Spleen (tissue), 11 donors: Measurements from ENCODE around the gene KIF23. TPM values are rescaled to one million over a fixed set of nuclear protein-coding genes. Genes with fewer than 3 reads are reported as not detected.
A peak's percentile ranks its signal among the peaks of the same experiment; 100 is the strongest.

Experiments used
- DNase-seq: peaks from one replicate; pipeline ENCODE4 v3.0.0-alpha.2; 2020
- H3K27ac ChIP-seq, 8 donors: fragments of 200-600 bp; sonication (generic) in 7 of 8; 1 replicate in 4 of 8; 2 replicates in 4 of 8; pipeline versions ENCODE4 v1.5.0 to v1.8.0; 2016 to 2021; ENCODE audit warnings: inconsistent platforms in 4 of 8, mild to moderate bottlenecking in 4 of 8, moderate library complexity in 1 of 8
- H3K27me3 ChIP-seq, 7 donors: fragments of 200-600 bp; sonication (generic) in 6 of 7; replicated peaks in 1 of 7; 1 replicate in 4 of 7; 2 replicates in 3 of 7; pipeline versions ENCODE4 v1.5.0 to v1.8.0; 2016 to 2021; ENCODE audit warnings: inconsistent platforms in 3 of 7, mild to moderate bottlenecking in 1 of 7
- H3K36me3 ChIP-seq, 6 donors: fragments of 200-600 bp; sonication (generic) in 5 of 6; 1 replicate in 4 of 6; 2 replicates in 2 of 6; pipeline versions ENCODE4 v1.5.0 to v1.8.0; 2016 to 2021; ENCODE audit warnings: inconsistent platforms in 2 of 6
- H3K4me1 ChIP-seq, 6 donors: fragments of 200-600 bp; sonication (generic) in 5 of 6; 1 replicate in 3 of 6; 2 replicates in 3 of 6; pipeline versions ENCODE4 v1.5.0 to v1.8.0; 2016 to 2021; ENCODE audit warnings: inconsistent platforms in 3 of 6
- H3K4me3 ChIP-seq, 8 donors: fragments of 200-600 bp; sonication (generic) in 7 of 8; 1 replicate in 4 of 8; 2 replicates in 4 of 8; pipeline versions ENCODE4 v1.5.0 to v1.8.0; 2016 to 2021; ENCODE audit warnings: inconsistent platforms in 4 of 8, mild to moderate bottlenecking in 4 of 8, moderate library complexity in 2 of 8
- H3K9me3 ChIP-seq, 8 donors: fragments of 200-600 bp; sonication (generic) in 7 of 8; 1 replicate in 4 of 8; 2 replicates in 4 of 8; pipeline versions ENCODE4 v1.5.0 to v1.8.0; 2016 to 2021; ENCODE audit warnings: inconsistent platforms in 4 of 8
- CTCF ChIP-seq, 11 experiments: fragments of 200-600 bp in 7 of 11; fragments of 450-650 bp in 4 of 11; sonication (generic) in 4 of 11; IDR thresholded peaks in 8 of 11; conservative IDR thresholded peaks in 3 of 11; 1 replicate in 7 of 11; 2 replicates in 4 of 11; pipeline versions ENCODE4 v1.4.0 to v1.8.0; 2016 to 2021; ENCODE audit warnings: antibody characterized with exemption in 11 of 11, inconsistent platforms in 4 of 11, mild to moderate bottlenecking in 1 of 11
- POLR2A ChIP-seq, 3 donors: fragments of 450-650 bp; IDR thresholded peaks; one replicate each; pipeline ENCODE4 v1.5.1; 2017; ENCODE audit warnings: antibody characterized with exemption in 3 of 3, mild to moderate bottlenecking in 1 of 3
- POLR2AphosphoS5 ChIP-seq, 3 donors: sonication (generic); formaldehyde crosslinking; IDR thresholded peaks; one replicate each; pipeline ENCODE4 v1.5.1; 2017; ENCODE audit warnings: antibody characterized with exemption in 3 of 3
- WGBS, 5 donors: extraction: QIAGEN DNeasy Blood & Tissue Kit in 3 of 5; methylation state at CpG; one replicate each; pipeline versions ENCODE4 v1.1.5 to v1.1.7; 2013 to 2018; 5-methylcytosine and 5-hydroxymethylcytosine counted together
- intact Hi-C: fragments of 100-400 bp; cut with DNase I; formaldehyde crosslinking; loops from one replicate; pipeline ENCODE4 v1.15.0; 2023; ENCODE audit warnings: low total_unique reads
- polyA plus RNA-seq, 3 donors: library from polyadenylated mRNA; stranded (reverse); fragments of 200-250 nt; gene quantifications; one replicate each; pipeline ENCODE4 v1.2.1, GENCODE V29; 2013
- total RNA-seq, 7 donors: library from RNA; depleted of rRNA in 3 of 7; stranded (reverse); fragments of >200 nt in 3 of 7; fragmentation: NEBNext Ultra II Directional in 4 of 7; extraction: Animal tissue kit (Norgen Biotek cat#: 25700) in 4 of 7; gene quantifications; one replicate each; pipeline versions ENCODE4 v1.1.0 to v1.2.1, GENCODE V29; 2016 to 2021
- donor health status: healthy with polysubstance abuse.
- donor health status: DM: no; HTN: no; CAD: no; lungs with moderate emphysema.
- donor health status: DM: no; HTN: no; CAD: no.
- donor health status: Bipolar disorder and iron deficiency.
- donor health status: healthy.
- donor health status: DM: no; HTN: no; CAD: no.
- donor health status: DM: yes; HTN: yes; CAD: no.

The KIF23 gene
- total and polyA plus RNA-seq, 10 donors: 0.89 to 9.2 (median 4.5) TPM

- no peak overlapping the region for H3K27ac ChIP-seq
- intact Hi-C loops: no loop called here
- no peaks in the 10 kb centered on the region for H3K9me3 ChIP-seq
- WGBS, 5 donors: 85 to 90% (median 87%) methylated on average over 8 of the region's 8 CpGs
- no peak overlapping the region for H3K4me3 ChIP-seq
- TF ChIP-seq POLR2AphosphoS5 (IDR thresholded peaks at IDR 0.05) (no peak), CTCF (IDR thresholded peaks at IDR 0.05 in 8 of 11, conservative IDR thresholded peaks at IDR 0.05 in 3 of 11) (no peak), POLR2A (IDR thresholded peaks at IDR 0.05) (no peak)
- no peak for DNase-seq
- H3K36me3 ChIP-seq: peaks cover 0 to 41% (median 26%) of the 10 kb centered on the region in 6 donors
- peaks cover 18 to 63% (median 37%) of the 10 kb centered on the region in 6 donors for H3K4me1 ChIP-seq
- no peaks in the 10 kb centered on the region for H3K27me3 ChIP-seq
These were observed 43.4 kb downstream of the KIF23 start for GRCh38 chr15:69457304-69458280.

- intact Hi-C loops: no loop called here
- H3K36me3 ChIP-seq: peaks cover 0 to 40% (median 26%) of the 10 kb centered on the region in 6 donors
- no peak overlapping the region for H3K27ac ChIP-seq
- H3K9me3 ChIP-seq: no peaks in the 10 kb centered on the region
- 69 to 85% (median 77%) methylated on average over 2 of the region's 2 CpGs for WGBS, 5 donors
- H3K27me3 ChIP-seq: no peaks in the 10 kb centered on the region
- DNase-seq: no peak
- TF ChIP-seq POLR2A (IDR thresholded peaks at IDR 0.05): no peak
- TF ChIP-seq POLR2AphosphoS5 (IDR thresholded peaks at IDR 0.05): no peak
- no peak overlapping the region for H3K4me3 ChIP-seq
- peaks cover 24 to 66% (median 36%) of the 10 kb centered on the region in 6 donors for H3K4me1 ChIP-seq
These were observed 44.9 kb downstream of the KIF23 start for GRCh38 chr15:69459066-69459465.

- H3K4me3 ChIP-seq: no peak overlapping the region
- no peak for TF ChIP-seq POLR2A (IDR thresholded peaks at IDR 0.05)
- no peak for TF ChIP-seq POLR2AphosphoS5 (IDR thresholded peaks at IDR 0.05)
- TF ChIP-seq CTCF (IDR thresholded peaks at IDR 0.05 in 8 of 11, conservative IDR thresholded peaks at IDR 0.05 in 3 of 11): no peak
- intact Hi-C loops: no loop called here
- H3K27ac ChIP-seq: no peak overlapping the region
- no peaks in the 10 kb centered on the region for H3K27me3 ChIP-seq
- H3K9me3 ChIP-seq: no peaks in the 10 kb centered on the region
- WGBS, 5 donors: 52 to 74% (median 70%) methylated on average over 1 of the region's 1 CpG
- peaks cover 10 to 52% (median 22%) of the 10 kb centered on the region in 6 donors for H3K4me1 ChIP-seq
- no peak for DNase-seq
- peaks cover 0 to 26% (median 18%) of the 10 kb centered on the region in 6 donors for H3K36me3 ChIP-seq
These were observed 46.3 kb downstream of the KIF23 start for GRCh38 chr15:69460481-69460880.

- intact Hi-C loops: no loop called here
- TF ChIP-seq POLR2AphosphoS5 (IDR thresholded peaks at IDR 0.05): no peak
- H3K27me3 ChIP-seq: no peaks in the 10 kb centered on the region
- H3K36me3 ChIP-seq: peaks cover 0 to 10% (median 5%) of the 10 kb centered on the region in 6 donors
- peaks cover 8 to 47% (median 18%) of the 10 kb centered on the region in 6 donors for H3K4me1 ChIP-seq
- peak overlapping the region; percentile 77 to 91 (median 88) for H3K27ac ChIP-seq
- H3K9me3 ChIP-seq: no peaks in the 10 kb centered on the region
- peak; percentile 86 for DNase-seq
- peak overlapping the region; percentile 35 to 72 (median 46) for H3K4me3 ChIP-seq
- 48 to 77% (median 51%) methylated on average over 19 to 23 of the region's 23 CpGs for WGBS, 5 donors
These were observed 47.9 kb downstream of the KIF23 start for GRCh38 chr15:69462030-69462492.
